Renal pelvis (tissue), 4 donors: ENCODE data around the gene CORO7. TPM values are rescaled to one million over a fixed set of nuclear protein-coding genes. Genes with fewer than 3 reads are reported as not detected.

ENCODE experiments used
- DNase-seq: peaks from one replicate; pipeline ENCODE4 v3.0.0-alpha.2; 2013
- polyA plus RNA-seq, 3 donors: library from polyadenylated mRNA; unstranded; fragments of 120-200 nt; gene quantifications; one replicate each; pipeline ENCODE4 v1.2.1, GENCODE V29; 2013; ENCODE audit not compliant: insufficient read length in 3 of 3

Gene CORO7
- polyA plus RNA-seq, 3 donors = 21.2 to 25.0 (median 24.6) TPM

DNA sequence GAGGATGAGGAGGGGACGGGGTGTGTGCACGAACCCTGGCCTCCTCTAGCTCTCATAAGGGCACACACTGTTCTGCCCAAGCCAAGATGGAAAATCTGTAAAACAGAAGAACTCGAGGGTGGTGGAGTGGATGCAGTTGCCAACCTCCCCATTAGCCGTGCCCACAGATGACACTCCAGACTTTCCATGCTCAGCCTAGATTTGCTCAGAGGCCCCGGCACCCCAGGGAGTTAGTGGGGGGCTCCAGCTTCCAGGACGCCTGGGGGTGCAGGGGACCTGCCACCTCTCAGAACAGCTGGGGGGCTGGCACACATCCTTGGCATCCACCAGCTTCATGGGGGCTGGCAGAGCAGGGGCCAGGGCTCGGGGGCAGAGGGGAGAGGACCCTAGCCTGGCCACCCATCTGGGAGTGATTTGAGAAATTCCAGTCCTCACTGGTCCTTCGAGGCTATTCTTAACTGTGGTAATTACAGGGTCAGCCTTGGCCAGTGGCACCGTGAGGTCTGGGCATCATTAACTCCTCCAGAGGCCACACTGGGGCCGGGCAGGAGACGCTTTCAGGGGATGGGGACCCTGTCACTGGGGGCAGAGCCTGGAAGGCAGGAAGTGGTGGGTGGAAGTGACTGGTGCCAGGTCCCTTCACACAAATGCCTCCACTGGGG, 30.5 kb downstream of the CORO7 start:
- DNase-seq = no peak

DNA sequence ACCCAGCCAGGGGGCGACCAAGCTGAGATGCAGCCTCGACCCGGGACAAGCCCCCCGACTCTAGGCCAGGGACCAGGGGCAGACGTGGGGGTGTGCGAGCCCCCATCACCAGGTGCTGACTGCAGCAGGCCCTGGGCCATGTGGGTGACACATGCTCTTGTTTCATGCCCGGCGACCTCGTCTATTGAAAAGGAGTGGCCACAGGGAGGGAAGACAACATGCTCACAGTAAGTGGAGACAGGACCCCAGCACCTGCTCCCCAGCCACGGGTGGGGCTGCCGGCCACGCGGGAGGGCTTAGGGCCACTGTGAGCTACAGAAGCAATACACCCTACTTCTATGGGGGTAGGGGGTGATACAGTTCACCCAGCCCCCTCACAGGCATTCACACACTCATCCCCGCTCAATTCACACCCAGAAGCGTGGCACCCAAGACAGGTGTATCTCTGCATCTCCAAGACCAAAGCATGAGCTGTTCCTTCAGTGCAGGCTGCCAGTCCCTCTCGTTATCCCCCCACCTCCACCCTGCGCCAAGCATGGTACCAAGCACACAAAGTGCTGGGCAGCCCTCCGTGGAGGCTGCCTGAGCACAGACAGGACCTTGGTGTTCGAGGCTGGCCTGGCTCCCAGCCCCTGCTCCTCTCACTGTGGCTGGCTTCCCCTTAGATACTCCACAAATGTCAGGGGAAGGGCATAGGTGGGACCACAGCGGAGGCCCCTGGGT, 31.2 kb downstream of the CORO7 start:
- no peak for DNase-seq

DNA sequence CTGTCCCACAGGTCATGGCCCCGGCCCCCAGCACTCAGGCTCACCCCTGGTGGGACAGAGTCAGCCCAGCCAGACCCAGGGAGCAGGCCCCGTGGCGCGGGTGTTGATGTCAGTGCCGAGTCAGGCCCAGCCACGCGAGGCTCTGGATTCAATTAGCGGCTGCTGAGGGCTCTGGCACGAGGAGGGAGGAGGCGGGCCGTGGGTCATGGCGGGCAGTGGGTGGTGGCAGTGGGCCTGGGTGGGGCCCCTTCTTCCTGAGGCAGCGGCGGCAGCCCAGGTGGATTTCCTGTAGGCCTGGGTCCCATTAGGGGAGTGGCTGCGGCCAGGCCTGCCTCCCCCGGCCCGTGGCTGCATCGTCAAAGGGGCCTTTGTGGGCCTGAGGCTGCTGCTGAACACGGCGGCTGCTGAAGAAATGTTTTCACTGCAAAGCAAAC, 31.9 kb downstream of the CORO7 start:
- DNase-seq = no peak

DNA sequence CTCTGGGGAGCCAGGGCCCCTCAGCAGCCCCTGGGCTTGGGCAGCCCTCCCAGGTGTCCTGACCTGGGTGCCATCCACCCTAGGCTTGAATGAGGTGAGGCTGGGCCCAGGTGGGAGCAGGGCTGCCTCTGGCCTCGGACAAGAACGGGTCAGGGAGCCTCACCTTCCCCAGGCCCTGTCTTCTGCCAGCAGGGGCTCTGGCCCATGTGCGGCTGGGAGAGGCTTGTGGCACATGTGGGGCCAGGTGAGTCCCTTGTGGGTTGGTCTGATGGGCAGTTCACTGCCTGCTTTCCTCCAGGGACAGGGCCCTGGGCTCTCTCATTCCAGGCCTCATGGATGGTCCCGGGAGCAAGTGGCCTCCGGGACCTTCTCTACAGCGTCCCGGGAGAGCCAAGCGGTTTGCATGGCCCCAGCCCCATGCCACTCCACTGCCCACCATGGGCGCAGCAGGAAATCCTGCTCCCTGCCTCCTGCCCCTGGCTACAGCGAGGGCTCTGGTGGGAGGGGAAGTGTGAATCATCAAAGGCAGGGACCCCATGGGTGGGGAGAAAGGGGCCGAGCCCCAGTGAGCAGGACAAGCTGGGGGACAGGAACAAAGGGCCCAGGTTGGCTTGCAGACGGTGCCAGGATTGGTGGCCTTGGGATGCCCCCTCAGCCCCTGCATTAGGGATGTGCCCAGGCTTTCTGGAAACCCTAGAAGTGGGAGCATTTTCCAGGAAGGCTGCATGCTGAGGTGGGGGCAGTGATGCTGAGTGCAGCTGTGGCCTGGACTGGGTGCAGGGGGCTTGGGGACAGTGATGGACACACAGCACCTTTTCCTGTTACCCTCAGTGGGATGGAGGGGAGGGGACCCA, 32.6 kb downstream of the CORO7 start:
- no peak for DNase-seq

DNA sequence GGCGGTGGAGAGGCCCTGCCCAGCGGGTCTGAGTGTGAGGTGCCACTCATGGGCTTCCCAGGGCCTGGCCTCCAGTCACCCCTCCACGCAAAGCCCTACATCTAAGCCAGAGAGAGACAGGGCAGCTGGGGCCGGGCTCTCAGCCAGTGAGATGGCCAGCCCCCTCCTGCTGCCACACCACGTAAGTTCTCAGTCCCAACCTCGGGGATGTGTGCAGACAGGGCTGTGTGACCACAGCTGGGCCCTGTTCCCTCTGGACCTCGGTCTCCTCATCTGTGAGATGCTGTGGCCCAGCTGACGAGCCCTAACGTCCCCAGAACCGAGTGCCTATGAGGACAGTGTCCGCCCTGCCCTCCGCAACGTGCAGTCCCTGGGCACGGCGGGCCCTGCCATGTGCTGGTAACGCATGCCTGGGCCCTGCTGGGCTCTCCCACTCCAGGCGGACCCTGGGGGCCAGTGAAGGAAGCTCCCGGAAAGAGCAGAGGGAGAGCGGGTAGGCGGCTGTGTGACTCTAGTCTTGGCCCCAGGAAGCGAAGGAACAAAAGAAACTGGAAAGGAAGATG, 33.5 kb downstream of the CORO7 start:
- DNase-seq = no peak

DNA sequence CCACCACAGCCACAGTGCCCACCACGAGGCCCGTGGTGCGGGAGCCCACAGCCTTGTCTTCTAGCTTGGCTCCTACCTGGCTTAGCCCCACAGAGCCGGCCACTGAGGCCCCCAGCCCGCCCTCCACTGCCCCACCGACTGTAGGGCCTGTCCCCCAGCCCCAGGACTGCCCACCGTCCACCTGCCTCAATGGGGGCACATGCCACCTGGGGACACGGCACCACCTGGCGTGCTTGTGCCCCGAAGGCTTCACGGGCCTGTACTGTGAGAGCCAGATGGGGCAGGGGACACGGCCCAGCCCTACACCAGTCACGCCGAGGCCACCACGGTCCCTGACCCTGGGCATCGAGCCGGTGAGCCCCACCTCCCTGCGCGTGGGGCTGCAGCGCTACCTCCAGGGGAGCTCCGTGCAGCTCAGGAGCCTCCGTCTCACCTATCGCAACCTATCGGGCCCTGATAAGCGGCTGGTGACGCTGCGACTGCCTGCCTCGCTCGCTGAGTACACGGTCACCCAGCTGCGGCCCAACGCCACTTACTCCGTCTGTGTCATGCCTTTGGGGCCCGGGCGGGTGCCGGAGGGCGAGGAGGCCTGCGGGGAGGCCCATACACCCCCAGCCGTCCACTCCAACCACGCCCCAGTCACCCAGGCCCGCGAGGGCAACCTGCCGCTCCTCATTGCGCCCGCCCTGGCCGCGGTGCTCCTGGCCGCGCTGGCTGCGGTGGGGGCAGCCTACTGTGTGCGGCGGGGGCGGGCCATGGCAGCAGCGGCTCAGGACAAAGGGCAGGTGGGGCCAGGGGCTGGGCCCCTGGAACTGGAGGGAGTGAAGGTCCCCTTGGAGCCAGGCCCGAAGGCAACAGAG, 34.2 kb downstream of the CORO7 start:
- DNase-seq = no peak

DNA sequence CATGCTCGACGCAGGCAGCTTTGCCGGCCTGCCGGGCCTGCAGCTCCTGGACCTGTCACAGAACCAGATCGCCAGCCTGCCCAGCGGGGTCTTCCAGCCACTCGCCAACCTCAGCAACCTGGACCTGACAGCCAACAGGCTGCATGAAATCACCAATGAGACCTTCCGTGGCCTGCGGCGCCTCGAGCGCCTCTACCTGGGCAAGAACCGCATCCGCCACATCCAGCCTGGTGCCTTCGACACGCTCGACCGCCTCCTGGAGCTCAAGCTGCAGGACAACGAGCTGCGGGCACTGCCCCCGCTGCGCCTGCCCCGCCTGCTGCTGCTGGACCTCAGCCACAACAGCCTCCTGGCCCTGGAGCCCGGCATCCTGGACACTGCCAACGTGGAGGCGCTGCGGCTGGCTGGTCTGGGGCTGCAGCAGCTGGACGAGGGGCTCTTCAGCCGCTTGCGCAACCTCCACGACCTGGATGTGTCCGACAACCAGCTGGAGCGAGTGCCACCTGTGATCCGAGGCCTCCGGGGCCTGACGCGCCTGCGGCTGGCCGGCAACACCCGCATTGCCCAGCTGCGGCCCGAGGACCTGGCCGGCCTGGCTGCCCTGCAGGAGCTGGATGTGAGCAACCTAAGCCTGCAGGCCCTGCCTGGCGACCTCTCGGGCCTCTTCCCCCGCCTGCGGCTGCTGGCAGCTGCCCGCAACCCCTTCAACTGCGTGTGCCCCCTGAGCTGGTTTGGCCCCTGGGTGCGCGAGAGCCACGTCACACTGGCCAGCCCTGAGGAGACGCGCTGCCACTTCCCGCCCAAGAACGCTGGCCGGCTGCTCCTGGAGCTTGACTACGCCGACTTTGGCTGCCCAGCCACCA, 35.1 kb downstream of the CORO7 start:
- no peak for DNase-seq

DNA sequence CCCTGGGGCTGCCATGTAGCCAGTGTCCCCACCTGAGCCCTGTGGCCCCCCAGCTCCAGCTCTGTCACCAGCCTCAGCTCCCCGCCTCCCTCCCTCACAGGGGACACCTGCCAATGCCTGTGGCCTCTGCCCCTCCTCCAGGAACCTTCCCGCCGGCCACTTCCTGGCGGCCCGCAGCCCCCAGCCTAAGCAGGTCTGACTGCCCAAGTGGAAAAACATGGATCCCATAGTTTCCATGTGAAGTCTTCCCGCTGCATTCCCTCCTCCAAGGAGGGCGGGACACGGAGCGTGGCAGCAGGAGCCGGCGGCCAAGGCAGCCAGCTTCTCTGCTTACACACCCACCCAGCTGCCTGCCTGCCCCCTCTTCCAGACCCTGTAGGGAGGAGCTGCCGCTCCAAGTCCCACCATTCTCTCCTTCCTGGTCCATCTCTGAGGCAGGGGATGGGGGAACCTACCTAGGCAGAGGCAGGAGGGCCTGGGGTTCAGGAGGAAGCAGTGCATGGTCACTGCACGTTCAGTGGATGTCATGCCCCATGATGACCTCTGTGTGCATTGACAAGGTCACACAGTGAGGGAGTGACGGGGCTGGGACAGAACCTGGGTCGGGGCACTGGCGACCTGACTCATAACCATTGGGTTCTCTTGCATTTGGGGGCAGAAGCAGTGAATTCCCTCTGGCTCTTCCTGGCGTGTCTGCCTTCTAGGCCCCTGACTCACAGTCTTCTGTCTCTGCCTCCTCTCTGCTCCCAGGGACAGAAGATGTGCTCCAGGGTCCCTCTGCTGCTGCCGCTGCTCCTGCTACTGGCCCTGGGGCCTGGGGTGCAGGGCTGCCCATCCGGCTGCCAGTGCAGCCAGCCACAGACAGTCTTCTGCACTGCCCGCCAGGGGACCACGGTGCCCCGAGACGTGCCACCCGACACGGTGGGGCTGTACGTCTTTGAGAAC, 36.0 kb downstream of the CORO7 start:
- DNase-seq = no peak

DNA sequence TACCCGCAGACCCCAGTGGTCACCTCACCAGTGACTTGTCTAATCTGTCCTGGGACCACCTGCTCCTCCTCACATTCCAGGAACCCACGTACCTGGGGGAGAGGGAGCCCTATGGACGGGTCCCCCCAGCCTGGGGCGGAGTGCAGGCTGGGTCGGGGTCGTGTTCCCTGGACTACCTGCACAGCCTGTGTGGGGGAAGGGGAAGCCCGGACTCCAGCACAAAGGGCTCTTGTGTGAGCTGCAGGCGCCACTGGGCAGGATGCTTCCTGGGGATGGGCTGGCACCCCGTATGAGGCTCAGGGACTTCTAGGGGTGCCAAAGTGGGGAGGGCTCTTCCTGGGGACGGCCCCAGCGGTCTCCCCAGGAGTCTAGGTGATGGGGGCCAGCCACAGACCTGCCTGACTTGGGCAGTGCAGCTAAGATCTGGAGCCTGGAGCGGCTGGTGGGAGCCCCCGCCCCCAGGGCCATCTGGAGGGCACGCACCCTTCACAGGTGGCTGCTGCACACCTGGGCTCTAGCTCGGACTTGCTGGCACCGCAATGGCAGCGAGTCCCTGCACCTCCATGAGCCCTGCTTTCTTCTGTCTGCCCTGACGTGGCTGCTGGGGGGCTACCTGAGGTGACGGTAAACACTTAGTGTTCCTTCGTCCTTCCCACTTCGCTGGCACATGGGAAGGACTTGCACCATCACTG, 37.3 kb downstream of the CORO7 start:
- DNase-seq = no peak

DNA sequence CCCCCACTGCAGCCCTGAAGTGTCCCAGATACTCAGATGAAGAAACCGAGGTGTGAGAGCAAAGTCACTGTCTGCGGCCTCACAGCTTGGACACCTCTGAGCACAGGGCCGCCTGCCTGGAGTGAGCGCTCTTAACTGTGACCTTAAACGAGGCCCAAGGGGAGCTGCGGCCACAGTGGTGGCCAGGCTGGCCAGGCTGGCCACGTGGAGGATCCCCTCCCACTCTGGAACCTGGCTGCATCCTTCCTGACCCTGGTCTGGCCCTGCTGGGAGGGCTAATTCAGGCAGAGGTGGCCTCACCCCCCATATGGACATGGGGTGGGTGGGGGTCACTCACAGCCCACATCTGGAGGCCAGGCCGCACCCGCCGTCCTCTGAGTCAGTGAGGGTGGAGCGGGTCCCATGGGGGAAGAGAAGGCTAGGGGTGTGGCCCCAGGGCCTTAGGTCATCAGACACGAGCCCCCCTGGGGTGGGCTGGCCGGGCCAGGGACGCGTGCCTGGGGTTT, 38.2 kb downstream of the CORO7 start:
- DNase-seq = no peak

DNA sequence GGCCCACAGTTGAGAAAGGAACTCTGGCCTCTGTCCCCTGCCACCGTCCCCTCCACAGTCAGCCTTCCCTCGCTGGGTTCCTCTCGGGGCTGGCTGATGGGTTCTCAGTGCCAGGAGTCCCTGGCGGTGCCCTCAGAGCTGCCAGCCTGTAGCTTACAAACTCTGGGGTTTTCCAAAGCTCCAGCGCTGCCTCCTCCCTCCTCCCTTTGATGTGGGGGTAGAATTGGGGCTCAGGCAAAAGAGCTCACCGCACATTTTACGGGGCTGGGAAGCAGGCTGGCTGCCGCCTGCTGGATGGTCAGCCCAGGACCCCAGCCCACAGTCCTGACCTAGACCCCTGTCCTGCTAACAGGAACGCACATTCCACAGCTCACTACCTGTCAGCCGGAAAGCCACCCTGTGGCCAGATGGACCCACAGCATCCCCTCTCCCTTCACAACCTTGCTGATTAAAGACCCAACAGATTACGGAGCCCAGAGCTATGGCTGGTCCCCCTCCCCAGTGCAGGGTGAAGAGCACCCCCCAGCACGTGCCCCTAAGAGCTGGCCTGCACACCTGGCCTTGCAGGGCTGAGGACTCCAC, 38.7 kb downstream of the CORO7 start:
- no peak for DNase-seq

DNA sequence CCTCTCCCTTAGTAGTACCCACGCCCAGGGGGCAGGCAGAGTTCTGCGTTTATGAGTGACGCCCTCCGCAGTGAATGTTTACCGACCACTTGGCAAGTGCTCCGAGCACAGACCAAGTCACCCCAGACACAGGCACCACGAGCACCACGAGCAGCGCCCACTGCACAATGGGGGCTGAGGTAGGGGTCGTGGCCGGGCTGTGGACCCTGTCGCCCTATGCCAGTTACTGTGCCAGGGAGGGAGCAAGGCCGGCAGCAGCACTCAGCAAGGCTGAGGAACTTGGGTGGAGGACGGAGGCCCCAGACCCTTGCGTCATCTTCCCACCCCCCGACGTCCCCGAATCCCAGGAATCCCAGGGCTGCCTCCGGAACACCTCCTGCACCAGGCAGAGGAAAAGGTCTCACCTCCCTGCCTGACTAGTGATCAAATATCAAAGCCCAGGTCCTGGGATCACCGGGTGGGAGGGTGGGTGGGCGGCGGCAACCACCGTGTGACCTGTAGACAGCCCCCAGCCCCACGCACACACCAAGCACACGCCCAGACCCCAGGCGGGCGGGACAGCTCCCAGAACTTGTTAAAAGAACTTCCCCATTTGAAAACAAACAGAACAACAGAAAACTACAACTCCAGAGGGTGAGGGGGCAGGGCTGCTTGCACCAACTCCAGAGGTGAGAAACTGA, 39.4 kb downstream of the CORO7 start:
- no peak for DNase-seq

DNA sequence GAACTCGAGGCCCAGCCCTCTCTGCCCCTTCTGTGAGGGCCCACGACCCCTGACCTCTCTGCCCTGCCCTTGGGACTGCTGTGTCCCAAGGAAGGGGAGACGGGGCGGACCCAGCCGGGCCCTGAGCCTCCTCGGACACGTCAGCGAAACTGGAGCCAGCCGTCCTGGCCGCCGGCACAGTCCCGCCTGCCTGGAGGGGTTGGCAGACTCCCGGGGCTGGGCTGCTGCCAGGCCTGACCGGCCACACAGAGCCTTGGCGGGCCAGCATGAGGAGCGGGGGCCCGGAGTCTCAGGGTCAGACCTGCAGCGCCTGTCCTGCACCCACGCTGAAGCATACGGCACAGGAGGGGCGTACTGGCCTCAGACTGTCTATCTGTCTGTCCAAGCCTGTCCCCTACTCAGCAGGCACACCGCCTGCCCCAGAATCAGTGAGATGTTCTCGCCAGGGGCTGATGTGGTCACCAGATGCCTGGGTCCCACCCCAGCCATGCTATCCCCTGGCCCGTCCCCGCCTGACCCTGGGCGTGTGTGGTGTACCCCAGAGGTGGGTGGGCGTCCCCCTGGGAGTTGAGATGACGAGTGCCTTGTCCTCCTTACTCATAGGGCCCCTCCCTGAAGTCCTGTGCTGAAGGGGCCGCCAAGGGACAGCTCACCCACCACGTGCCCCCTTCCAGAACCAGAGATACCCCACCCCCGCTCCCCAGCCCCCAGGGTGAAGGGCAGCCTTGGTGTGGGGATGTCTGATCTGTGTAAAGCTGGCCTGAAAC, 40.1 kb downstream of the CORO7 start:
- DNase-seq = no peak

DNA sequence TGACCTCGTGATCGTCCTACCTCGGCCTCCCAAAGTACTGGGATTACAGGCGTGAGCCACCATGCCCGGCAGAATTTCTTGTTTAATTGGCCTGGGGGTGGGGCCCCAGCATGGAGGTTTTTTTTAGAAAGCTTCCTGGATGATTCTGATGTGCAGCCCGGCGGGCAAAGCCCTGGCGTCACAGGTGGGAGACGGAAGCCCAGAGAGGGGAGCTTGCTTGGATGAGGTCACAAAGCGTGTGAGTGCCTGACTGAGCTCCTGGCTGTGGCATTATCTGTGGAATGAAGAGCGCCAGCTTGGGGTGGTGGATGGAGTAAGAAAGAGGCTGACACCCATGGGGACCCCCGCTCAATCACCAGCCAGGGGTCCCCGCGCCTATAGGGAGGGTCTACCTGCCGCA, 40.7 kb downstream of the CORO7 start:
- DNase-seq = no peak

DNA sequence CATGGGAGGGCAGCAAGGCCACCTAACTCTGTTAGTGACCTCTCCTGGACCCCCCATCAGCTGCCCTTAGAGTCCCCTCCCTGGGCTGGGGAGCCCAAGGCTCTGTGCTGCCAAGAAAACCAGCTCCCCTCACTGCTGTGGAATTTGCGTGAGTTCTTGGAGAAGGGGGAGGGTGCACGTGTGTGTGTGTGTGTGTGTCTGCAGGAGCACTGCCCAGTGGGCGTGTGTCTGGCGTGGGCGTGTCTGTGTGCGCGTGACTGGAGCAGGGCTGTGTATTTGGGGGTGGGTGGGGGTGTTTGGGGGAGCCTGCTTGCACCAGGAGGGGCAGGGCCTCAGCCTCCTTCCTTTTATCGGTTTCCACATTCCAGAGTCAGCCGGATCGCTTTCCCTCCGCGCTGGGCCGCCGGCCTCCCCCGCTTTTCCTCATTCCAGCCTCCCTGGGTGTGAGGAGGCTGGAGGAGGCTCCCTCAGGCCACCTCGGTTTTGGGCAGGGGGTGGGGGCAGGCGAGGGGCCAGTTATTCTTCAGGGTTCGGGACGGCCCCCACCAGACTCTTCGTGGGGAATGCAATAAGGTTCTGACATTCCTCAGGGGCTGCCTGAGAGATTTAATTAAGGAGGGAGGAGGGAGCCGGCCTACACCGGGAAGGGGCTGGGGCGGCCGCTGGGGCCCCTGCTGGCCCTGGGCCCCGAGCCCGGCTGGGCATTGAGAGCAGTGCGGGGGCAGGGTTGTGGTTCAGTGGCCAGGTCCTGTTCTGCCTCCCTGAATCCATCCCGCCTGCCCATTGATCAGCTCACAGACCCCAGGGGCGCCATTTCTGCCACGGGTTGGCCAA, 42.3 kb downstream of the CORO7 start:
- DNase-seq = peak; percentile 89
